GM12873 (cell line): ENCODE measurements around the gene CACNA1B.

Source experiments
- CTCF ChIP-seq: IDR thresholded peaks from 2 replicates; pipeline ENCODE4 v1.5.1; 2012; ENCODE audit warnings: low read depth, mild to moderate bottlenecking, moderate library complexity, low read length, control low read depth; ENCODE audit not compliant: insufficient read depth; ENCODE audit errors: missing control alignments

Gene CACNA1B

GRCh38 chr9:137973829-137974416, 96.3 kb downstream of the CACNA1B start:
- no peak for TF ChIP-seq CTCF

GRCh38 chr9:137974746-137975526, 97.4 kb downstream of the CACNA1B start:
- TF ChIP-seq CTCF, result no peak

GRCh38 chr9:137975527-137975913, 97.9 kb downstream of the CACNA1B start:
- no peak for TF ChIP-seq CTCF

GRCh38 chr9:137975936-137976565, 98.5 kb downstream of the CACNA1B start:
- no peak for TF ChIP-seq CTCF

GRCh38 chr9:137977571-137978261, 100.1 kb downstream of the CACNA1B start:
- TF ChIP-seq CTCF, result no peak

GRCh38 chr9:137978262-137978714, 100.7 kb downstream of the CACNA1B start:
- TF ChIP-seq CTCF, result no peak

- no peak for TF ChIP-seq CTCF
These were observed 104.6 kb downstream of the CACNA1B start for GRCh38 chr9:137982200-137982599.
